Cardiac fibroblast (primary cell): ENCODE data around the gene RREB1.

Experiments
- DNase-seq, 2 donors: peaks; one replicate each; pipeline versions ENCODE4 v3.0.0 to v3.0.0-alpha.2; 2010; ENCODE audit warnings: low read depth in 2 of 2
- H3K4me3 ChIP-seq, 2 donors: replicated peaks in 1 of 2; 1 replicate in 1 of 2; 2 replicates in 1 of 2; pipeline ENCODE4 v1.5.1; 2011; ENCODE audit warnings: low read depth in 2 of 2, low read length in 2 of 2, mild to moderate bottlenecking in 2 of 2, moderate library complexity in 1 of 2
- CTCF ChIP-seq: IDR thresholded peaks from one replicate; pipeline ENCODE4 v1.5.1; 2011; ENCODE audit warnings: low read depth, mild to moderate bottlenecking, low read length, inconsistent platforms

RREB1 gene

DNA sequence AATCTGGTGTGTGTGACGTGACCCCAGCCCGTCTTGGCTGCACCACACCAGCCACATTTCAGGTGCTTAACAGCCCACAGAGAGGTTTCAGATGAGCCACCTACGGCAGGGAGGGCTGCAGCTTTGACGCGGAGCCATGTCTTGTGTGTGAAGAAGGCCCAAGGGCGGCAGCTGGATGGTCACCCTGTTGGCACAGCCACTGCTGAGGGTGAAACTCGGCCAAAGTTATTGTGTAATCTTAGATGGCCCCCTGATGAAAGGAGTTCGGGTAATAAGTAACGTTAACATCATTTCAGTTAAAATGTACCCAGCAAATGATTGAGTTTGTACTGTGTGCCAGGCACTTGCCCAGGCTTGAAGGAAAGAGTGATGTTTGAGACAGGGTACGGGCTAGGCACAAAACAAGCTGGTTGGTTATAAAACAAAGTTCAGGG lies 108.1 kb downstream of the RREB1 start:
- TF ChIP-seq CTCF: no peak
- DNase-seq: no peak
- no peak overlapping the region for H3K4me3 ChIP-seq

DNA sequence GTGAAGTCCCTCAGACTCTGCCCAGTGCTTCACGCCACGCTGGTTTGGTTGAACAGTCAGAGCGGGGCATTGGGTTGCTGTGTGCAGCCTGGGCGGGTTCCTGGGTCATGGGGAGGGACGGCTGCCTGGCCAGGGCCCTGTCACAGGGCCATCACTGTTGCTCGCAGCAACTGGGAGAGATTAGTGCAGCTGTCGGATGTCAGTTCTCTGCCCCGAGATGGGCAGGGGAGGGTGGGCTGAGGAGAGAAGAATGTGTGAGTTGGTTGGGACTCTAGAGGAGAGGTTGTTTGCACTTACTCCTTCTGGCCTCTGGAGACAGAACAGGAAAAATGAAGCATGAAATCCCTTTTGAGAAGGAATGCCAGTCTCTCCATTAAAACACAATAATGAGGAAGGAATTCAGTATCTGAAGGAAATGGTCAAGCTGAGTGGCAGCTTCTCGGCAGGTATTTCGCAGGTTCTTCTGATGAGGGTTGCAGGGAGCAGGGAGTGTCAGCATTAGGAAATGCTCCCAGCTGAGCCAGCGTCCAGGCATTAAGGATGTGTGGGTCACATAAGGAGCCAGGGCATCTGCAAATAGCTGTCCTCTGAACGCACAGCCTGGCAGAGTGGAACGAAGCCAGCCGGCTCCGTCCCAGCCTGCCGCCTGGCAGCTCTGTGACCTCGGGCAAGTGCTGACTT lies 109.3 kb downstream of the RREB1 start:
- no peak for DNase-seq
- no peak overlapping the region for H3K4me3 ChIP-seq
- no peak for TF ChIP-seq CTCF

- no peak for TF ChIP-seq CTCF
- peak; percentile 30 to 33 for DNase-seq
- H3K4me3 ChIP-seq: no peak overlapping the region
Observed at GRCh38 chr6:7218406-7218988, 110.7 kb downstream of the RREB1 start.

DNA sequence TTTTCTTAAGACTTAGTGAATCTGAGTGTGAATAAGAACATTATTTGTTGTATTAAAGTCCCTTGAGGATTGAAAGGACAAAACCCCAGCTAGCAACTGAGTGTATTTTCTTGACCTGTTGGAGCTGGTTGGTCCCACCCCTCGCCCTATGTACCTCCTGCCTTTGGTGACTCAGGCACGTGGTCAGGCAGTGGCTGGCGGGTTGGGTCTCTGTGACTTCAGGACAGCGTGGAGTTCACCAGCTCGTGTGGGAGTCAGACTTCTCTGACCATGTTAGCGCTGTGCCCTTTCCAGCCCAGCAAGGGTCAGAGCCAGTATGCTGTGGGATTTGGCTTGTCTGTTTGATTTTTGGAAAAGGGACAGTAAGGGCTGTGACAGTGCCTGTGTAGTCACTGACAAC lies 111.5 kb downstream of the RREB1 start:
- DNase-seq: peak; percentile 15 to 62
- no peak overlapping the region for H3K4me3 ChIP-seq
- TF ChIP-seq CTCF: no peak

GRCh38 chr6:7222197-7222596 lies 114.4 kb downstream of the RREB1 start:
- DNase-seq: no peak
- no peak for TF ChIP-seq CTCF
- no peak overlapping the region for H3K4me3 ChIP-seq

GRCh38 chr6:7224731-7225130 lies 117.0 kb downstream of the RREB1 start:
- H3K4me3 ChIP-seq: no peak overlapping the region
- no peak for TF ChIP-seq CTCF
- no peak for DNase-seq
